BE2C (cell line): ENCODE data around the gene DAB2IP.
"Not testable (repeated sequence)": the region's sequence is repeated elsewhere in the genome, so short reads cannot be mapped to it uniquely, and the experiment has no call there.

ENCODE experiments used
- DNase-seq: peaks from one replicate; pipeline ENCODE4 v3.0.0-alpha.2; 2020
- H3K27me3 ChIP-seq: fragments of 250-450 bp; sonication (Bioruptor Pico); 2 replicates; pipeline ENCODE4 v1.5.1; 2020; ENCODE audit warnings: mild to moderate bottlenecking
- H3K36me3 ChIP-seq: fragments of 250-450 bp; sonication (Bioruptor Pico); 2 replicates; pipeline ENCODE4 v1.5.1; 2020; ENCODE audit warnings: mild to moderate bottlenecking
- H3K4me1 ChIP-seq: fragments of 250-450 bp; sonication (Bioruptor Pico); 2 replicates; pipeline ENCODE4 v1.5.1; 2020
- H3K4me3 ChIP-seq: 2 replicates; pipeline ENCODE4 v1.5.1; 2011; ENCODE audit warnings: low read depth, low read length
- H3K9me3 ChIP-seq: fragments of 250-450 bp; sonication (Bioruptor Pico); 2 replicates; pipeline ENCODE4 v1.5.1; 2020
- CTCF ChIP-seq: IDR thresholded peaks from 2 replicates; pipeline ENCODE4 v1.5.1; 2012; ENCODE audit warnings: mild to moderate bottlenecking, low read depth, low read length

The DAB2IP gene

GRCh38 chr9:121786998-121787422 lies 135.6 kb downstream of the DAB2IP start:
- Histone ChIP-seq H3K4me1 (peaks cover 16% of the 10 kb centered on the region), H3K4me3 (no peak overlapping the region), H3K9me3 (no peaks in the 10 kb centered on the region), H3K36me3 (peaks cover 18% of the 10 kb centered on the region), H3K27me3 (no peaks in the 10 kb centered on the region)
- no peak for DNase-seq
- TF ChIP-seq CTCF, result no peak

- Histone ChIP-seq H3K9me3 (no peaks in the 10 kb centered on the region), H3K27me3 (no peaks in the 10 kb centered on the region), H3K36me3 (peaks cover 4% of the 10 kb centered on the region; the same call in 1 of the 2 replicates), H3K4me3 (no peak overlapping the region), H3K4me1 (peaks cover 6% of the 10 kb centered on the region)
- DNase-seq, result no peak
- TF ChIP-seq CTCF, result no peak
Observed at GRCh38 chr9:121788686-121789366, 137.4 kb downstream of the DAB2IP start.

DNA sequence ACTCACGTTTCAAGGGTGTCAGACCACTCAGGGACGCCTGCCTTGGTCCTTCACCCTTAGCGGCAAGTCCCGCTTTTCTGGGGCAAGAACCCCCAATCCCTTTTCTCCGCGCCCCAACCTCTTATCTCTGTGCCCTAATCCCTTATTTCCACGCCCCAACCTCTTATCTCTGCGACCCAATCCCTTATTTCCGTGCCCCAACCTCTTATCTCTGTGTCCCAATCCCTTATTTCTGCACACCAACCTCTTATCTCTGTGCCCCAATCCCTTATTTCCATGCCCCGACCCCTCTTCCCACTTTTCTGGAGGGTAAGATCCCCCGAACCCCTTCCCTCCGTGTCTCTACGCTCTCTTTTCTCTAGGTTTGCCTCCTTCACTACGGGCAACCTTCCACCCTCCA lies 139.4 kb downstream of the DAB2IP start:
- TF ChIP-seq CTCF, result no peak
- no peak overlapping the region for H3K4me3 ChIP-seq
- no peaks in the 10 kb centered on the region for H3K4me1 ChIP-seq
- no peak for DNase-seq
- no peaks in the 10 kb centered on the region for H3K27me3 ChIP-seq
- no peaks in the 10 kb centered on the region for H3K36me3 ChIP-seq
- H3K9me3 ChIP-seq, result no peaks in the 10 kb centered on the region

DNA sequence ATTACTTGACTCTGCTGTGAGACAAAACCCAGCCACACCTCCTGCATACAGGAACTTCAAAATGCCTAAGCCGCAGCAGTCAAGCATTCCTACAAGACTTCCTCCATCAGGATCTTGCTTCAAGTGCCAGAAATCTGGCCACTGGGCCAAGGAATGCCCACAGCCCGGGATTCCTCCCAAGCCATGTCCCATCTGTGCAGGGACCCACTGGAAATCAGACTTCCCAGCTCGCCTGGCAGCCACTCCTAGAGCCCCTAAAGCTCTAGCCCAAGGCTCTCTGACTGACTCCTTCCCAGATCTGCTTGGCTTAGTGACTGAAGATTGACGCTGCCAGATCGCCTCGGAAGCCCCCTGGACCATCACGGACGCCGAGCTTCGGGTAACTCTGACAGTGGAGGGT lies 141.0 kb downstream of the DAB2IP start:
- H3K36me3 ChIP-seq, H3K4me1 ChIP-seq, H3K27me3 ChIP-seq, H3K9me3 ChIP-seq, H3K4me3 ChIP-seq, DNase-seq: not testable (repeated sequence)

- not testable (repeated sequence) for H3K36me3 ChIP-seq, H3K4me3 ChIP-seq, H3K9me3 ChIP-seq, H3K4me1 ChIP-seq, DNase-seq, H3K27me3 ChIP-seq
Observed at GRCh38 chr9:121794334-121794733, 142.9 kb downstream of the DAB2IP start.

GRCh38 chr9:121797081-121797480 lies 145.6 kb downstream of the DAB2IP start:
- Histone ChIP-seq H3K4me1 (no peaks in the 10 kb centered on the region), H3K27me3 (no peaks in the 10 kb centered on the region), H3K9me3 (no peaks in the 10 kb centered on the region), H3K4me3 (no peak overlapping the region), H3K36me3 (no peaks in the 10 kb centered on the region)
- no peak for DNase-seq
- no peak for TF ChIP-seq CTCF

DNA sequence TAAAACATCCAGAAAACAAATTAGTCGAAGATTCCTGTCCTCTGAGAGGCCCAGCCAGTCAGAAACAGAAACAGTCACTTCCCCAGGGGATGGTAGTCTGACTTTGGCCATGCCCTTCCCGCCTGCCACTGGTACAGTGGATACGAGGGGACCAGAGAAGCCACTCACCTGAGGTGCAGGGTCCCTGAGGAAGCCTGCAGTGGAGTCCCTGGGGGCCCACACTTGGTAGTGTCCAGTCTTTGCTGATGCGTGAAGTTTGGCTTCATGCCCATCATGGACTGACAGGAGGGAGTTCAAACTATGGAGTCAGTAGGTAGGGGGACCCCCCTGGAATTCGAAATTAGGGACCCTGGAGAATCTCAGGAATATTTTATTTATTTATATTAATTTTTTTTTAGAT lies 147.5 kb downstream of the DAB2IP start:
- Histone ChIP-seq H3K9me3 (no peaks in the 10 kb centered on the region), H3K4me1 (no peaks in the 10 kb centered on the region), H3K4me3 (no peak overlapping the region), H3K27me3 (no peaks in the 10 kb centered on the region), H3K36me3 (no peaks in the 10 kb centered on the region)
- TF ChIP-seq CTCF, result no peak
- DNase-seq, result no peak
